ENCODE measurements around the gene DPF3. TPM values are rescaled to one million over a fixed set of nuclear protein-coding genes. Genes with fewer than 3 reads are reported as not detected.

Gene DPF3
- total RNA-seq, 2 donors from 2014 or later = 0.78 to 4.0 TPM

- TF ChIP-seq CTCF (IDR thresholded peaks at IDR 0.05) (no peak), POLR2A (IDR thresholded peaks at IDR 0.05) (no peak)
- no peak for ATAC-seq
- 85 to 96% methylated on average over 7 of the region's 7 CpGs for WGBS, 2 donors
- Histone ChIP-seq H3K27me3 (no peaks in the 10 kb centered on the region), H3K36me3 (replicated peaks in 1 of 2; ENCODE audit: insufficient read depth in 1 of 2, low read depth in 2 of 2) (no peaks in the 10 kb centered on the region), H3K27ac (no peak overlapping the region), H3K4me1 (peaks cover 2% of the 10 kb centered on the region), H3K4me3 (no peak overlapping the region), H3K9me3 (no peaks in the 10 kb centered on the region)
- intact Hi-C loops (cut with DNase I) = no loop called here
- no peak for DNase-seq
Observed at GRCh38 chr14:72932893-72933292, 39.0 kb upstream of the DPF3 start.

GRCh38 chr14:72929316-72930080 lies 35.6 kb upstream of the DPF3 start:
- ATAC-seq (no peak), DNase-seq (no peak)
- Histone ChIP-seq H3K4me3 (no peak overlapping the region), H3K27me3 (no peaks in the 10 kb centered on the region), H3K27ac (no peak overlapping the region), H3K9me3 (no peaks in the 10 kb centered on the region), H3K36me3 (replicated peaks in 1 of 2; ENCODE audit: insufficient read depth in 1 of 2, low read depth in 2 of 2) (no peaks in the 10 kb centered on the region), H3K4me1 (peaks cover 19% of the 10 kb centered on the region)
- TF ChIP-seq CTCF (IDR thresholded peaks at IDR 0.05) (no peak), POLR2A (IDR thresholded peaks at IDR 0.05) (no peak)
- WGBS, 2 donors = 96 to 97% methylated on average over 41 to 43 of the region's 43 CpGs
- intact Hi-C loops (cut with DNase I) = no loop called here

- Histone ChIP-seq H3K4me3 (no peak overlapping the region), H3K27me3 (no peaks in the 10 kb centered on the region), H3K36me3 (replicated peaks in 1 of 2; ENCODE audit: insufficient read depth in 1 of 2, low read depth in 2 of 2) (no peaks in the 10 kb centered on the region), H3K4me1 (peaks cover 19% of the 10 kb centered on the region), H3K9me3 (no peaks in the 10 kb centered on the region), H3K27ac (no peak overlapping the region)
- WGBS, 2 donors = 97% methylated on average over 20 of the region's 21 CpGs; no CpG with 5 or more reads in 1 of the 2 donors
- DNase-seq (no peak), ATAC-seq (no peak)
- intact Hi-C loops (cut with DNase I) = no loop called here
- no peak for TF ChIP-seq CTCF (IDR thresholded peaks at IDR 0.05)
- TF ChIP-seq POLR2A (IDR thresholded peaks at IDR 0.05) = no peak
Observed at GRCh38 chr14:72928872-72929271, 35.0 kb upstream of the DPF3 start.

- Histone ChIP-seq H3K4me1 (peaks cover 19% of the 10 kb centered on the region), H3K9me3 (no peaks in the 10 kb centered on the region), H3K36me3 (replicated peaks in 1 of 2; ENCODE audit: insufficient read depth in 1 of 2, low read depth in 2 of 2) (no peaks in the 10 kb centered on the region), H3K27ac (peak within 1 kb of the TSS; percentile 63 to 91 (median 78)), H3K4me3 (peak within 1 kb of the TSS; percentile 71 to 73), H3K27me3 (no peaks in the 10 kb centered on the region)
- intact Hi-C loops (cut with DNase I) = no loop called here
- WGBS, 2 donors = 0 to 1% methylated on average over 35 to 58 of the region's 59 CpGs
- ATAC-seq = peak; percentile 98
- DNase-seq = peak; percentile 96 to 99 (median 98)
- TF ChIP-seq CTCF (IDR thresholded peaks at IDR 0.05) (peak in 1 of 7 experiments; percentile 16), POLR2A (IDR thresholded peaks at IDR 0.05) (peak; percentile 27 to 75 (median 74))
Observed at GRCh38 chr14:72926292-72927028, 32.6 kb upstream of the DPF3 start, which contains the start of gene DCAF4. TSS of gene DCAF4 (plus strand) at chr14:72926464. CDS start at chr14:72937979, 11,515 bp downstream.
